ENCODE data around the gene KRTAP9-9.
"Not testable (repeated sequence)": the region's sequence is repeated elsewhere in the genome, so short reads cannot be mapped to it uniquely, and the experiment has no call there.

Gene KRTAP9-9

GRCh38 chr17:41231731-41232130 is 23.5 kb upstream of the KRTAP9-9 start:
- H3K27ac ChIP-seq, result no peak overlapping the region
- no peak for TF ChIP-seq CTCF (conservative IDR thresholded peaks at IDR 0.05)
- no peak for TF ChIP-seq ZFX (IDR thresholded peaks at IDR 0.05)

- not testable (repeated sequence) for H3K27ac ChIP-seq
Measured at GRCh38 chr17:41232399-41233105, 22.6 kb upstream of the KRTAP9-9 start, which contains the start of gene KRTAP9-3. Gene KRTAP9-3, plus strand, starts transcription at chr17:41232449. Its CDS starts 53 bp downstream, at chr17:41232502.

GRCh38 chr17:41237116-41237515 is 18.1 kb upstream of the KRTAP9-9 start:
- H3K27ac ChIP-seq, result not testable (repeated sequence)

GRCh38 chr17:41237949-41238437 is 17.2 kb upstream of the KRTAP9-9 start, which contains the start of gene KRTAP9-8:
Gene KRTAP9-8, plus strand, starts transcription at chr17:41237999. Its CDS starts 53 bp downstream, at chr17:41238052.
- not testable (repeated sequence) for H3K27ac ChIP-seq

- H3K27ac ChIP-seq, result not testable (repeated sequence)
Measured at GRCh38 chr17:41246995-41247787, 8.0 kb upstream of the KRTAP9-9 start.

- not testable (repeated sequence) for H3K27ac ChIP-seq
Measured at GRCh38 chr17:41249637-41250240, 5.4 kb upstream of the KRTAP9-9 start, which contains the start of gene KRTAP9-4. Gene KRTAP9-4, plus strand, starts transcription at chr17:41249687. Its CDS starts 34 bp downstream, at chr17:41249721.

GRCh38 chr17:41251261-41251660 is 3.9 kb upstream of the KRTAP9-9 start:
- H3K27ac ChIP-seq, result no peak overlapping the region
- TF ChIP-seq ZFX (IDR thresholded peaks at IDR 0.05) (no peak), CTCF (conservative IDR thresholded peaks at IDR 0.05) (no peak)

GRCh38 chr17:41254861-41255260 is 323 bp upstream of the KRTAP9-9 start:
- H3K27ac ChIP-seq, result no peak overlapping the region
- TF ChIP-seq ZFX (IDR thresholded peaks at IDR 0.05), result no peak
- no peak for TF ChIP-seq CTCF (conservative IDR thresholded peaks at IDR 0.05)

- TF ChIP-seq ZFX (IDR thresholded peaks at IDR 0.05) (no peak), CTCF (conservative IDR thresholded peaks at IDR 0.05) (no peak)
Measured at GRCh38 chr17:41256291-41256685, 1.1 kb downstream of the KRTAP9-9 start.

GRCh38 chr17:41258406-41258805 is 3.2 kb downstream of the KRTAP9-9 start:
- TF ChIP-seq ZFX (IDR thresholded peaks at IDR 0.05) (no peak), CTCF (conservative IDR thresholded peaks at IDR 0.05) (no peak)
- H3K27ac ChIP-seq, result no peak overlapping the region

More at GRCh38 chr17:41256291-41256685, 1.1 kb downstream of the KRTAP9-9 start:
- H3K27ac ChIP-seq, result no peak overlapping the region
